IPS DF 6.9 (cell line): ENCODE measurements around the gene CIROP.

Experiments
- DNase-seq: peaks from one replicate; pipeline ENCODE4 v3.0.0-alpha.2; 2013; ENCODE audit warnings: low read depth, low spot score
- H3K27ac ChIP-seq: one replicate; pipeline ENCODE4 v1.5.1; 2013; ENCODE audit warnings: low read length, control low read depth
- H3K27me3 ChIP-seq: 2 replicates; pipeline ENCODE4 v1.6.1; 2013; ENCODE audit warnings: mild to moderate bottlenecking, low read length; ENCODE audit not compliant: control insufficient read depth, insufficient read depth
- H3K36me3 ChIP-seq: 2 replicates; pipeline ENCODE4 v1.6.1; 2013; ENCODE audit warnings: low read length; ENCODE audit not compliant: control insufficient read depth, insufficient read depth
- H3K4me1 ChIP-seq: 2 replicates; pipeline ENCODE4 v1.6.1; 2013; ENCODE audit warnings: low read length; ENCODE audit not compliant: control insufficient read depth, insufficient read depth
- H3K4me3 ChIP-seq: 2 replicates; pipeline ENCODE4 v1.5.1; 2013; ENCODE audit warnings: mild to moderate bottlenecking, low read length
- H3K9me3 ChIP-seq: 2 replicates; pipeline ENCODE4 v1.6.1; 2013; ENCODE audit warnings: low read length, inconsistent platforms; ENCODE audit not compliant: control insufficient read depth, insufficient read depth
- WGBS: extraction: QIAGEN DNeasy Blood & Tissue Kit; methylation state at CpG from one replicate; pipeline ENCODE4 v1.1.7; 2013; ENCODE audit warnings: mixed read lengths, missing lambda C conversion rate; ENCODE audit not compliant: insufficient read length, insufficient coverage; 5-methylcytosine and 5-hydroxymethylcytosine counted together

CIROP gene

GRCh38 chr14:23056145-23056955, 48.4 kb downstream of the CIROP start:
- no peak for DNase-seq
- Histone ChIP-seq H3K4me3 (peak overlapping the region; percentile 70; the same call in 1 of the 2 replicates), H3K27ac (no peak overlapping the region), H3K9me3 (no peaks in the 10 kb centered on the region), H3K4me1 (peaks cover 6% of the 10 kb centered on the region; the same call in 1 of the 2 replicates), H3K27me3 (no peaks in the 10 kb centered on the region), H3K36me3 (peaks cover 13% of the 10 kb centered on the region)
- WGBS, result no CpG with 5 or more reads among the region's 17 CpGs

DNA sequence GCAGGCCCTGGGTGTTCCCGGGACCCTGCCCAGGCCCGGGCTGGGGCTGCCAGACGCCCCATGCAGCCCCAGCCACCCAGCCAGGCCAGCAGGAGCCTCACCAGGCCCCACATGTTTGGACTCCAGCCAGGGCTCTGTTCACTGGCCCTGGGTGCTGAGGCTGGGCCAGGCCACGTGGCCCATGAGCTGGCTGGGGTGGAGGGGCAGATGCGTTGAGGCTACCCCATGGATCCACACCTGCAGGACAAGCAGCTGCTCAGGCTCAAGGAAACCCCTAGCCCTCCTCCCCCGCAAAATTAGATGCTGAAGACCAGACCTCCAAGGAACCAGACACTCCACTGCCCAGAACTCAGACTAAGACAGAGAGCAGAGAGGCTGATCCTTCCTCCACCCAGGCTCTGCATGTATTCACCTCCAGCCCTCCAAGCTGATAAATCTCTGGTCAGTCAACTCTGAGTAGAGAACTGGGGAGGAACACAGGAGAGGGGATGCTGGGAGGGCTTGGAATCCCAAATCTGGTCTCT, 49.1 kb downstream of the CIROP start:
- H3K36me3 ChIP-seq, result peaks cover 7% of the 10 kb centered on the region
- no CpG with 5 or more reads among the region's 6 CpGs for WGBS
- H3K9me3 ChIP-seq, result no peaks in the 10 kb centered on the region
- H3K4me1 ChIP-seq, result peaks cover 6% of the 10 kb centered on the region; the same call in 1 of the 2 replicates
- H3K4me3 ChIP-seq, result no peak overlapping the region
- no peak for DNase-seq
- no peak overlapping the region for H3K27ac ChIP-seq
- no peaks in the 10 kb centered on the region for H3K27me3 ChIP-seq

DNA sequence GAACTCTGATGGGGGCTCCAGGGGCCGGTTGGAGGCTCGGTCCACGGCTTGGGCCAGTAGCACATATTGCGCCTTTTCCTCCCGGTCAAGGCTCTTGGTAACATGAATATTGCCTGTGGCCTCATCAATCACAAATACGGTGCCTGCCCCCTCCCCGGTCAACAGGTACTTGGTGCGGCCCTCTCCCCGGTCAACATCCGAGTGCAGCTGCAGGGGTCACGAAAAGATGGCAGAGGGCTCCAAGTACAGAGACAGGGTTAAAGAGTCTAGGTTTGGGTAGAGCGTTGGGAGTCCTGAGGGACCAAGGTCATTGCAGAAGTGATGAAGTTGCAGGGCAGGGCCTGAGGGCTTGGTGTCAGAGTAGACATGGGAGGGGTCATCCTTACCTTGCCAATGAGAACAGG, 49.6 kb downstream of the CIROP start:
- WGBS, result no CpG with 5 or more reads among the region's 12 CpGs
- H3K27me3 ChIP-seq, result no peaks in the 10 kb centered on the region
- H3K4me1 ChIP-seq, result peaks cover 6% of the 10 kb centered on the region; the same call in 1 of the 2 replicates
- H3K36me3 ChIP-seq, result peaks cover 5% of the 10 kb centered on the region; the same call in 1 of the 2 replicates
- no peak overlapping the region for H3K4me3 ChIP-seq
- H3K9me3 ChIP-seq, result no peaks in the 10 kb centered on the region
- no peak for DNase-seq
- H3K27ac ChIP-seq, result no peak overlapping the region

- no peak overlapping the region for H3K27ac ChIP-seq
- no peak overlapping the region for H3K4me3 ChIP-seq
- H3K36me3 ChIP-seq, result peaks cover 3% of the 10 kb centered on the region; the same call in 1 of the 2 replicates
- peaks cover 6% of the 10 kb centered on the region; the same call in 1 of the 2 replicates for H3K4me1 ChIP-seq
- no peaks in the 10 kb centered on the region for H3K27me3 ChIP-seq
- no CpG with 5 or more reads among the region's 17 CpGs for WGBS
- H3K9me3 ChIP-seq, result no peaks in the 10 kb centered on the region
- DNase-seq, result no peak
These were observed 50.6 kb downstream of the CIROP start for GRCh38 chr14:23054000-23054811.

- H3K36me3 ChIP-seq, result no peaks in the 10 kb centered on the region
- no peaks in the 10 kb centered on the region for H3K9me3 ChIP-seq
- H3K27me3 ChIP-seq, result no peaks in the 10 kb centered on the region
- DNase-seq, result no peak
- H3K4me3 ChIP-seq, result no peak overlapping the region
- no peak overlapping the region for H3K27ac ChIP-seq
- peaks cover 6% of the 10 kb centered on the region; the same call in 1 of the 2 replicates for H3K4me1 ChIP-seq
- WGBS, result no CpG with 5 or more reads among the region's 10 CpGs
These were observed 51.4 kb downstream of the CIROP start for GRCh38 chr14:23053426-23053825.

- H3K9me3 ChIP-seq, result no peaks in the 10 kb centered on the region
- no peak for DNase-seq
- H3K27me3 ChIP-seq, result no peaks in the 10 kb centered on the region
- H3K36me3 ChIP-seq, result no peaks in the 10 kb centered on the region
- no peak overlapping the region for H3K27ac ChIP-seq
- peaks cover 4% of the 10 kb centered on the region; the same call in 1 of the 2 replicates for H3K4me1 ChIP-seq
- no peak overlapping the region for H3K4me3 ChIP-seq
- no CpG with 5 or more reads among the region's 3 CpGs for WGBS
These were observed 52.1 kb downstream of the CIROP start for GRCh38 chr14:23052671-23053070.

GRCh38 chr14:23052182-23052623, 52.6 kb downstream of the CIROP start:
- no CpG with 5 or more reads among the region's 14 CpGs for WGBS
- no peak for DNase-seq
- Histone ChIP-seq H3K36me3 (no peaks in the 10 kb centered on the region), H3K4me1 (peaks cover 4% of the 10 kb centered on the region; the same call in 1 of the 2 replicates), H3K27ac (no peak overlapping the region), H3K27me3 (no peaks in the 10 kb centered on the region), H3K4me3 (no peak overlapping the region), H3K9me3 (no peaks in the 10 kb centered on the region)

DNA sequence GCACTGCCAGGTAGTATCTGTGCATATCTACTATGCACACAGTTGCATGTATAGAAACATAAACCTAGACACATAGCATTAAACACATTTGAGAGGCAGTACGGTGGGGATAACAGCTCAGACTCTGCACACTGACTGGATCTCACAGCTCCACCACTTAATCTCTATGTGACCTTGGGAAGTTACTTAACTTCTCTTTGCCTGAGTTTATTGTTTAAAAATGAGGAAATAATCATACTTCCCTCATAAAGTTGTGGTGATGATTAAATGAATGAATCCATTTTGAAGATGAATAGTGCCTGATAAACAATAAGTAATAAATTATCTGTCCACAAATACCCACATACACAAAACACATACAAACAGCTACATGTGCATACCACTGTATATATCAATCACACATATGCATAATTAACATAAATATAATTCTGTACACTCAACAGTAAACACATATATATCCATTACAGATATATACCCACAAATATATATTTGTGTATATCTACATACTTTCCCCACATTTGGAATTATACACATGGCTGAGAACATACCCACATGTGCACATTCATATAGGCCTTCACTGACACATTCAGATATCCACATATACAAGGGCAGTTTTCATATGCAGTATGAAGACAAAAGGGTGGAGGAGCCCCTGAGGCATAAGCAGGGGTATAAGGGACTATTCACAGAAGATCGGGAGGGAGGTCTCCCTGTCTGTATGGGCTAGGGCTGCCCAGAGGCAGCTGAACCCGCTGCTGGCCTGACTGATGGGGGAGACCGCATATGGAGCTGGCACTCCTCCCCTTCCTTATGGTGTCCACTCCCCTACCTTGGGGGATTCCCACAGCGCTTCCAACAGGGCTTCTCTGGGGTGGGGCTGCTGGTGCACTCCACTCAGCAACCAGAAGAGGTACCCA, 53.4 kb downstream of the CIROP start:
- peaks cover 4% of the 10 kb centered on the region; the same call in 1 of the 2 replicates for H3K4me1 ChIP-seq
- no peaks in the 10 kb centered on the region for H3K9me3 ChIP-seq
- no peak overlapping the region for H3K27ac ChIP-seq
- WGBS, result no CpG with 5 or more reads among the region's 5 CpGs
- no peak for DNase-seq
- no peaks in the 10 kb centered on the region for H3K36me3 ChIP-seq
- H3K4me3 ChIP-seq, result no peak overlapping the region
- H3K27me3 ChIP-seq, result no peaks in the 10 kb centered on the region
